Osteocyte (in vitro differentiated cells): ENCODE results near the gene HOXD12. TPM values are rescaled to one million over a fixed set of nuclear protein-coding genes. Genes with fewer than 3 reads are reported as not detected.

Experiments
- DNase-seq: peaks from one replicate; pipeline ENCODE4 v3.0.0; 2021; ENCODE audit warnings: mixed read lengths; ENCODE audit not compliant: unreplicated experiment; ENCODE audit errors: extremely low spot score
- H3K27ac Mint-ChIP-seq: one replicate; pipeline ENCODE4 v1.8.0; 2021; ENCODE audit warnings: mild to moderate bottlenecking, mixed read lengths; ENCODE audit not compliant: unreplicated experiment
- H3K27me3 Mint-ChIP-seq: one replicate; pipeline ENCODE4 v1.8.0; 2021; ENCODE audit warnings: mixed read lengths; ENCODE audit not compliant: unreplicated experiment
- H3K36me3 Mint-ChIP-seq: one replicate; pipeline ENCODE4 v1.8.0; 2021; ENCODE audit warnings: mixed read lengths; ENCODE audit not compliant: unreplicated experiment
- H3K4me1 Mint-ChIP-seq: one replicate; pipeline ENCODE4 v1.8.0; 2021; ENCODE audit warnings: mixed read lengths; ENCODE audit not compliant: unreplicated experiment
- H3K4me3 Mint-ChIP-seq: one replicate; pipeline ENCODE4 v1.8.0; 2021; ENCODE audit warnings: mild to moderate bottlenecking, moderate library complexity, mixed read lengths; ENCODE audit not compliant: unreplicated experiment
- H3K9me3 Mint-ChIP-seq: one replicate; pipeline ENCODE4 v1.8.0; 2021; ENCODE audit warnings: mixed read lengths; ENCODE audit not compliant: unreplicated experiment
- total RNA-seq: library from RNA; stranded (reverse); gene quantifications from 2 replicates; pipeline ENCODE4 v1.2.1, GENCODE V29; 2021
- TF ChIP-seq, protein P1 (sequence below): fragments of 200-600 bp; sonication (generic); IDR thresholded peaks from 2 replicates; pipeline ENCODE4 v1.5.0; 2021; ENCODE audit warnings: antibody characterized with exemption, mild to moderate bottlenecking, moderate library complexity

The HOXD12 gene
- total RNA-seq, 1 donor from 2014 or later = not detected

DNA sequence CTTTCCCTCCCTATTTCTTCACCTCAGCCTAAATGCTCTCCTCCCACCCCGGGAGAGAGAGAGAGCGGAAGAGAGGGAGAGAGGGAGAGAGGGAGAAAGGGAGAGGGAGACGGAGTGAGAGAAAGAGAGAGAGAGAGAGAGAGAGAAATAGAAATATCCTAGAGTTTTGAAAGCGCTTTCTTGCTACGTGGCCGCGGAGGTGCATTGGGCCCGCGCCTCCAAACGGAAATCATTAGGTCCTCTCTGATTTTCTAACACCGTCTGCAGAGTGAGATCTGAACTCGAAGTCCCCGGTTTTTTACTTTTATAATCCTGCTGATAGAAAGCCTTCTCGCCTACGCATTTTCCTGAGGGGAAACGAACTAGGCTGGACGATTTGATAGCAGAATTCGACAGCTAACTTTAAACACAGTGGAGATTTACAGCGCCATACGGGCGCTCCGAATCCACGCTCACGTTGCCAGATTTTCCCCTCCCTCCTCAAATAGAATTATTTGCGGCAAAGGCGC, 14.9 kb upstream of the HOXD12 start:
- H3K27ac Mint-ChIP-seq = no peak overlapping the region
- peaks cover 87% of the 10 kb centered on the region for H3K27me3 Mint-ChIP-seq
- H3K4me3 Mint-ChIP-seq = no peak overlapping the region
- TF ChIP-seq, protein P1, sequence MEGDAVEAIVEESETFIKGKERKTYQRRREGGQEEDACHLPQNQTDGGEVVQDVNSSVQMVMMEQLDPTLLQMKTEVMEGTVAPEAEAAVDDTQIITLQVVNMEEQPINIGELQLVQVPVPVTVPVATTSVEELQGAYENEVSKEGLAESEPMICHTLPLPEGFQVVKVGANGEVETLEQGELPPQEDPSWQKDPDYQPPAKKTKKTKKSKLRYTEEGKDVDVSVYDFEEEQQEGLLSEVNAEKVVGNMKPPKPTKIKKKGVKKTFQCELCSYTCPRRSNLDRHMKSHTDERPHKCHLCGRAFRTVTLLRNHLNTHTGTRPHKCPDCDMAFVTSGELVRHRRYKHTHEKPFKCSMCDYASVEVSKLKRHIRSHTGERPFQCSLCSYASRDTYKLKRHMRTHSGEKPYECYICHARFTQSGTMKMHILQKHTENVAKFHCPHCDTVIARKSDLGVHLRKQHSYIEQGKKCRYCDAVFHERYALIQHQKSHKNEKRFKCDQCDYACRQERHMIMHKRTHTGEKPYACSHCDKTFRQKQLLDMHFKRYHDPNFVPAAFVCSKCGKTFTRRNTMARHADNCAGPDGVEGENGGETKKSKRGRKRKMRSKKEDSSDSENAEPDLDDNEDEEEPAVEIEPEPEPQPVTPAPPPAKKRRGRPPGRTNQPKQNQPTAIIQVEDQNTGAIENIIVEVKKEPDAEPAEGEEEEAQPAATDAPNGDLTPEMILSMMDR = no peak
- DNase-seq = no peak
- H3K36me3 Mint-ChIP-seq = no peaks in the 10 kb centered on the region
- H3K9me3 Mint-ChIP-seq = no peaks in the 10 kb centered on the region
- H3K4me1 Mint-ChIP-seq = peaks cover 26% of the 10 kb centered on the region

DNA sequence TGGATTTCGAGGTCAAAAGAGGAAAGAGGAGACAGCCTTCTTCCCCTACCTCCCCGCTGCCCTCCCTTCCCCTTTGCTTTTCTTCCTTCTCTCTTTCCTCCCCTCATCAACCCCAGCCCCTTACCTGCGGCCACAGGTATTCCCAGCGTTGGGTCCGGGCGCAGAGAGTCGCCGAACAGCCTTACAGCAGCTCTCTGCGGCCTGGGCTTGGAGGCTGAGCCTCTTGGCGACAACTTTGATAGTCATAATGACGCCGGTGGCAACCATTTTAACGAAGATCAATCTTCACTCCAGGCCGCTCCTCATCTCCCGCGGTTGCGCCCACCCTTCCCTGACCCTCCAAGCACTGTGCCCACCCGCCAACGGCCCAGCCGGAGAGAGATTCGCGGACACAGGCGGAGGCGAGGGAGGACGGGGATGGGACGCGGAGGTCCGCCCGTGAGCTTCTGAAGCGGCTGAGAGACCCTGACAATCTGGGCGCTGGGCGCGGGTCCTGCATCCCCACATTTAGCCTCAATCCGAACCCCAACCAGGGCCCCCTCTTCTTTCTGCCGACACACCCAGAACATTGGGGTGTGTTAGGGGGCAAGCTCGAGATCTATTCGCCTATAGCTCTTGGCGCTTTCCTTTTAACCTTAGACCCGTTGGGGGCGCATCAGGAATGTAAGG, 14.3 kb upstream of the HOXD12 start:
- H3K4me3 Mint-ChIP-seq = no peak overlapping the region
- no peaks in the 10 kb centered on the region for H3K36me3 Mint-ChIP-seq
- TF ChIP-seq, protein P1 = no peak
- H3K27me3 Mint-ChIP-seq = peaks cover 93% of the 10 kb centered on the region
- no peak for DNase-seq
- H3K4me1 Mint-ChIP-seq = peaks cover 25% of the 10 kb centered on the region
- H3K9me3 Mint-ChIP-seq = no peaks in the 10 kb centered on the region
- no peak overlapping the region for H3K27ac Mint-ChIP-seq

- Mint-ChIP-seq H3K4me3 (no peak overlapping the region), H3K9me3 (no peaks in the 10 kb centered on the region), H3K27ac (no peak overlapping the region), H3K27me3 (peaks cover 96% of the 10 kb centered on the region), H3K4me1 (peaks cover 25% of the 10 kb centered on the region), H3K36me3 (no peaks in the 10 kb centered on the region)
- DNase-seq = no peak
- TF ChIP-seq, protein P1 = peak; percentile 45
Observed at GRCh38 chr2:176085861-176086771, 13.5 kb upstream of the HOXD12 start.

GRCh38 chr2:176087330-176088047, 12.1 kb upstream of the HOXD12 start:
- peak overlapping the region; percentile 79 for H3K4me3 Mint-ChIP-seq
- H3K4me1 Mint-ChIP-seq = peaks cover 33% of the 10 kb centered on the region
- peaks cover 95% of the 10 kb centered on the region for H3K27me3 Mint-ChIP-seq

More at GRCh38 chr2:176087330-176088047, 12.1 kb upstream of the HOXD12 start:
- peak; percentile 36 for DNase-seq
- no peaks in the 10 kb centered on the region for H3K9me3 Mint-ChIP-seq
- no peak overlapping the region for H3K27ac Mint-ChIP-seq
- TF ChIP-seq, protein P1 = no peak
- no peaks in the 10 kb centered on the region for H3K36me3 Mint-ChIP-seq
